Stimulated activated naive CD8-positive, alpha-beta T cell treated with anti-CD3 and anti-CD28 coated beads, Interleukin-15, Interleukin-2, amounts not matched to agents 100 ng/mL and 50 ng/mL, for 24 hours (primary cell): ENCODE measurements around the gene ARPC1A.
"Not testable (repeated sequence)": the region's sequence is repeated elsewhere in the genome, so short reads cannot be mapped to it uniquely, and the experiment has no call there.

ENCODE experiments used
- H3K27ac Mint-ChIP-seq: one replicate; pipeline ENCODE4 v1.8.0; 2021; ENCODE audit warnings: mild to moderate bottlenecking, mixed read lengths
- H3K27me3 Mint-ChIP-seq: one replicate; pipeline ENCODE4 v1.8.0; 2021; ENCODE audit warnings: mixed read lengths
- H3K36me3 Mint-ChIP-seq: one replicate; pipeline ENCODE4 v1.8.0; 2021; ENCODE audit warnings: low read depth, mixed read lengths
- H3K4me1 Mint-ChIP-seq: one replicate; pipeline ENCODE4 v1.8.0; 2021; ENCODE audit warnings: low read depth, mixed read lengths
- H3K4me3 Mint-ChIP-seq: one replicate; pipeline ENCODE4 v1.8.0; 2021; ENCODE audit warnings: mild to moderate bottlenecking, mixed read lengths
- H3K9me3 Mint-ChIP-seq: one replicate; pipeline ENCODE4 v1.8.0; 2021; ENCODE audit warnings: mixed read lengths

The ARPC1A gene

GRCh38 chr7:99385564-99385963, 59.9 kb downstream of the ARPC1A start:
- Mint-ChIP-seq H3K4me1 (peaks cover 42% of the 10 kb centered on the region), H3K27me3 (no peaks in the 10 kb centered on the region), H3K9me3 (no peaks in the 10 kb centered on the region), H3K36me3 (peaks cover 32% of the 10 kb centered on the region), H3K4me3 (no peak overlapping the region), H3K27ac (peak overlapping the region; percentile 58)

GRCh38 chr7:99386584-99387238, 61.0 kb downstream of the ARPC1A start:
- H3K36me3 Mint-ChIP-seq, result peaks cover 35% of the 10 kb centered on the region
- H3K4me3 Mint-ChIP-seq, result no peak overlapping the region
- H3K27me3 Mint-ChIP-seq, result no peaks in the 10 kb centered on the region
- no peaks in the 10 kb centered on the region for H3K9me3 Mint-ChIP-seq
- H3K27ac Mint-ChIP-seq, result peak overlapping the region; percentile 79
- peaks cover 32% of the 10 kb centered on the region for H3K4me1 Mint-ChIP-seq

- not testable (repeated sequence) for H3K4me3 Mint-ChIP-seq, H3K27ac Mint-ChIP-seq, H3K9me3 Mint-ChIP-seq, H3K27me3 Mint-ChIP-seq
- Mint-ChIP-seq H3K4me1 (peaks cover 31% of the 10 kb centered on the region), H3K36me3 (peaks cover 35% of the 10 kb centered on the region)
Observed at GRCh38 chr7:99387239-99387635, 61.5 kb downstream of the ARPC1A start.

- H3K27ac Mint-ChIP-seq, result no peak overlapping the region
- peaks cover 36% of the 10 kb centered on the region for H3K36me3 Mint-ChIP-seq
- H3K27me3 Mint-ChIP-seq, result no peaks in the 10 kb centered on the region
- H3K4me3 Mint-ChIP-seq, result no peak overlapping the region
- peaks cover 33% of the 10 kb centered on the region for H3K4me1 Mint-ChIP-seq
- no peaks in the 10 kb centered on the region for H3K9me3 Mint-ChIP-seq
Observed at GRCh38 chr7:99387912-99388311, 62.2 kb downstream of the ARPC1A start.

- H3K27me3 Mint-ChIP-seq, result no peaks in the 10 kb centered on the region
- no peak overlapping the region for H3K27ac Mint-ChIP-seq
- H3K36me3 Mint-ChIP-seq, result peaks cover 43% of the 10 kb centered on the region
- no peak overlapping the region for H3K4me3 Mint-ChIP-seq
- peaks cover 25% of the 10 kb centered on the region for H3K4me1 Mint-ChIP-seq
- no peaks in the 10 kb centered on the region for H3K9me3 Mint-ChIP-seq
Observed at GRCh38 chr7:99389772-99390171, 64.1 kb downstream of the ARPC1A start.

- no peaks in the 10 kb centered on the region for H3K9me3 Mint-ChIP-seq
- H3K27me3 Mint-ChIP-seq, result no peaks in the 10 kb centered on the region
- H3K4me1 Mint-ChIP-seq, result peaks cover 28% of the 10 kb centered on the region
- H3K27ac Mint-ChIP-seq, result no peak overlapping the region
- no peak overlapping the region for H3K4me3 Mint-ChIP-seq
- H3K36me3 Mint-ChIP-seq, result peaks cover 53% of the 10 kb centered on the region
Observed at GRCh38 chr7:99390941-99391602, 65.4 kb downstream of the ARPC1A start.

- H3K27ac Mint-ChIP-seq, result no peak overlapping the region
- no peak overlapping the region for H3K4me3 Mint-ChIP-seq
- H3K9me3 Mint-ChIP-seq, result no peaks in the 10 kb centered on the region
- no peaks in the 10 kb centered on the region for H3K27me3 Mint-ChIP-seq
- H3K4me1 Mint-ChIP-seq, result peaks cover 21% of the 10 kb centered on the region
- H3K36me3 Mint-ChIP-seq, result peaks cover 53% of the 10 kb centered on the region
Observed at GRCh38 chr7:99392046-99392445, 66.3 kb downstream of the ARPC1A start.

- no peaks in the 10 kb centered on the region for H3K9me3 Mint-ChIP-seq
- peak overlapping the region; percentile 83 for H3K27ac Mint-ChIP-seq
- H3K4me3 Mint-ChIP-seq, result peak overlapping the region; percentile 62
- peaks cover 57% of the 10 kb centered on the region for H3K36me3 Mint-ChIP-seq
- H3K4me1 Mint-ChIP-seq, result peaks cover 23% of the 10 kb centered on the region
- H3K27me3 Mint-ChIP-seq, result no peaks in the 10 kb centered on the region
Observed at GRCh38 chr7:99392659-99393354, 67.1 kb downstream of the ARPC1A start.

GRCh38 chr7:99393355-99394187, 67.9 kb downstream of the ARPC1A start:
- Mint-ChIP-seq H3K4me3 (peak overlapping the region; percentile 62), H3K27ac (peak overlapping the region; percentile 83), H3K27me3 (no peaks in the 10 kb centered on the region), H3K36me3 (peaks cover 57% of the 10 kb centered on the region), H3K4me1 (peaks cover 25% of the 10 kb centered on the region), H3K9me3 (no peaks in the 10 kb centered on the region)

- Mint-ChIP-seq H3K27ac (no peak overlapping the region), H3K4me1 (peaks cover 25% of the 10 kb centered on the region), H3K27me3 (no peaks in the 10 kb centered on the region), H3K4me3 (peak overlapping the region; percentile 49), H3K36me3 (peaks cover 62% of the 10 kb centered on the region), H3K9me3 (no peaks in the 10 kb centered on the region)
Observed at GRCh38 chr7:99394188-99394502, 68.4 kb downstream of the ARPC1A start.

- Mint-ChIP-seq H3K27me3 (no peaks in the 10 kb centered on the region), H3K4me1 (peaks cover 25% of the 10 kb centered on the region), H3K36me3 (peaks cover 68% of the 10 kb centered on the region), H3K4me3 (no peak overlapping the region), H3K27ac (no peak overlapping the region), H3K9me3 (no peaks in the 10 kb centered on the region)
Observed at GRCh38 chr7:99395616-99396327, 70.1 kb downstream of the ARPC1A start.

GRCh38 chr7:99396418-99397296, 71.0 kb downstream of the ARPC1A start:
- Mint-ChIP-seq H3K27ac (peak overlapping the region; percentile 29), H3K4me3 (no peak overlapping the region), H3K4me1 (peaks cover 28% of the 10 kb centered on the region), H3K36me3 (peaks cover 70% of the 10 kb centered on the region), H3K27me3 (no peaks in the 10 kb centered on the region), H3K9me3 (no peaks in the 10 kb centered on the region)

GRCh38 chr7:99397297-99397983, 71.7 kb downstream of the ARPC1A start:
- no peaks in the 10 kb centered on the region for H3K9me3 Mint-ChIP-seq
- peaks cover 71% of the 10 kb centered on the region for H3K36me3 Mint-ChIP-seq
- H3K27me3 Mint-ChIP-seq, result no peaks in the 10 kb centered on the region
- peak overlapping the region; percentile 25 for H3K4me3 Mint-ChIP-seq
- peak overlapping the region; percentile 81 for H3K27ac Mint-ChIP-seq
- peaks cover 23% of the 10 kb centered on the region for H3K4me1 Mint-ChIP-seq
